Inflammatory macrophage (primary cell): ENCODE results near the gene IQGAP1.

Source experiments
- DNase-seq, 2 donors: peaks; one replicate each; pipeline ENCODE4 v3.0.0-alpha.2; 2020 to 2022
- total RNA-seq, 18 experiments: gene quantifications; one replicate each; lab custom pipeline; 2026; ENCODE audit warnings: mixed read lengths in 6 of 18, inconsistent platforms in 2 of 18; lab: John Stamatoyannopoulos, UW

IQGAP1 gene, protein sequence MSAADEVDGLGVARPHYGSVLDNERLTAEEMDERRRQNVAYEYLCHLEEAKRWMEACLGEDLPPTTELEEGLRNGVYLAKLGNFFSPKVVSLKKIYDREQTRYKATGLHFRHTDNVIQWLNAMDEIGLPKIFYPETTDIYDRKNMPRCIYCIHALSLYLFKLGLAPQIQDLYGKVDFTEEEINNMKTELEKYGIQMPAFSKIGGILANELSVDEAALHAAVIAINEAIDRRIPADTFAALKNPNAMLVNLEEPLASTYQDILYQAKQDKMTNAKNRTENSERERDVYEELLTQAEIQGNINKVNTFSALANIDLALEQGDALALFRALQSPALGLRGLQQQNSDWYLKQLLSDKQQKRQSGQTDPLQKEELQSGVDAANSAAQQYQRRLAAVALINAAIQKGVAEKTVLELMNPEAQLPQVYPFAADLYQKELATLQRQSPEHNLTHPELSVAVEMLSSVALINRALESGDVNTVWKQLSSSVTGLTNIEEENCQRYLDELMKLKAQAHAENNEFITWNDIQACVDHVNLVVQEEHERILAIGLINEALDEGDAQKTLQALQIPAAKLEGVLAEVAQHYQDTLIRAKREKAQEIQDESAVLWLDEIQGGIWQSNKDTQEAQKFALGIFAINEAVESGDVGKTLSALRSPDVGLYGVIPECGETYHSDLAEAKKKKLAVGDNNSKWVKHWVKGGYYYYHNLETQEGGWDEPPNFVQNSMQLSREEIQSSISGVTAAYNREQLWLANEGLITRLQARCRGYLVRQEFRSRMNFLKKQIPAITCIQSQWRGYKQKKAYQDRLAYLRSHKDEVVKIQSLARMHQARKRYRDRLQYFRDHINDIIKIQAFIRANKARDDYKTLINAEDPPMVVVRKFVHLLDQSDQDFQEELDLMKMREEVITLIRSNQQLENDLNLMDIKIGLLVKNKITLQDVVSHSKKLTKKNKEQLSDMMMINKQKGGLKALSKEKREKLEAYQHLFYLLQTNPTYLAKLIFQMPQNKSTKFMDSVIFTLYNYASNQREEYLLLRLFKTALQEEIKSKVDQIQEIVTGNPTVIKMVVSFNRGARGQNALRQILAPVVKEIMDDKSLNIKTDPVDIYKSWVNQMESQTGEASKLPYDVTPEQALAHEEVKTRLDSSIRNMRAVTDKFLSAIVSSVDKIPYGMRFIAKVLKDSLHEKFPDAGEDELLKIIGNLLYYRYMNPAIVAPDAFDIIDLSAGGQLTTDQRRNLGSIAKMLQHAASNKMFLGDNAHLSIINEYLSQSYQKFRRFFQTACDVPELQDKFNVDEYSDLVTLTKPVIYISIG (N-terminal part only)
- 756 to 1,803 (median 1,210) reads per million in 18 experiments for total RNA-seq

DNA sequence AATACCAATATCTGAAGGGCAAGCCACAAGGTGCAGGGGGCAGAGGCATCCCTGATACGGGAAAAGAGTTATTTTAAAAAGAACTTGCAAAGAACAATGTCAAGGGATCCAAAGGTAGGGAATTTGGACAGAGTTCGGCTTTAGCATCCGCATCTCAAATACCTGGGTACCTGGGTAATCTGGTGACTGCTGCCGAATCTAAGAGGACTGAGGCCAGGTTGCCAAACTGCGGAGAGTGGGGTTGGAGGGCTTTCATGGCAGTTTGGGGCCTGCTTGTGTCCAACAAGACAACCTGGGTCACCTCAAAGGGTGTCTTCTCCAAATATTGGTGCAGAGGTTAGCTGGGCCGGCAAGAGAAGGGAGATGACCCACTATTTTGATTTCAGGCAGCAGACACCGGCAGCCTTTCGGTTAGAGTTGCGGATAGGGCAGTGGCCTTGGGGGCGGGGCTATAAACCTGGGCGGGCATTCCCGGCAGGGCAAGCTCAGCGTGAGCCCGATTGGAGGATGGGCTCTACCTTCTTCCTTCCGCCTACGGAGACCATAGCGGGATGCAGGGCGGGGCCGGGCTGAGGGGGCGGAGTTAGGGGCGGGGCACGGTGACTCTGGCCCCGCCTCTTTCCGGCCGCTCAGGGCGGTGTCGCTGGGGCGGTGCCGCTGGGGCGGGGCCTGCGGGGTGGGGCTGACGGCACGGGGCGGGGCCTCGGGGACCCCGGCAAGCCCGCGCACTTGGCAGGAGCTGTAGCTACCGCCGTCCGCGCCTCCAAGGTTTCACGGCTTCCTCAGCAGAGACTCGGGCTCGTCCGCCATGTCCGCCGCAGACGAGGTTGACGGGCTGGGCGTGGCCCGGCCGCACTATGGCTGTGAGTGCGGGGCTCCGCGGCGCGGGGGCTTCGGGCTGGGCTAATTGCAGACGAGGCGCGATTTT, at the start of gene IQGAP1:
IQGAP1 (plus strand) TSS at position 709 of the 928 bp plus-strand sequence; CDS start at position 809, 100 bp downstream.
- peak; percentile 98 for DNase-seq

DNA sequence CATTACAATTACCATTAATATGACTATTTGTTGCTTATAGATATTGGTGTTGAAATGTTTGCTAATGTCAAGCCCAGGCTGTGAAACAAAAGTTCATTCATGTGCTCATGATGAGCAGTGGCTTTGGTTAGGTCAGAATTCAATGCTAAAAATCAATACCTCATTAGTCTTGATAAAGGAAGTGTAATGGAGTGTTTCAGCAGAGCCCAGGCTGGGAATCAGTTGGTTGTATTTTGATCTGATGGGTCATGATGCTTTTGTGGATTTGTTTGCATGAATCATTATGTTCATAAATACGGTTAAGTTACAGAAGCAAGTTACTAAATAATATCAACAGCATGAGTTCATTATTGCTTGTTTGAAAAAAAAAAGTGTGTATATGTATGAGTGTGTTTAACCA, 49.5 kb upstream of the IQGAP1 start:
- no peak for DNase-seq

DNA sequence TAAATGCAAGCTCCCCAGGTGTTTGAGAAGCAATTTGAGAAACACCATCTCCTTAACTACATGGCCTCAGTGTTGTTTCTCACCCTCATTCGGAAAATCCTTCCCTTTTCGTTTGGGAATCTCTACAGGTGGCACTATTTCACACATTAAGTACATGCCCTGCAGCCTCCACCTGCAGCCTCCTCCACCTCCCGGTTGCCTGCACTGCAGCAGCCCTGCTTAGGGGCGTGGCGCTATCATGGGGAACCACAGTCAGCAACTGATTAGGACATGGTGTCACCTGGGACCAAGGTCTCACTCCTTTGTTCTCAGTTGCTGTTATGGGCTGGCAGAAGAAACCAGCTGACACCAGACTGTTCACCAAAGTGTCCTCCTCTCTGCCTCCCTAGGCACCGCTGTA, 47.7 kb upstream of the IQGAP1 start:
- no peak for DNase-seq

DNA sequence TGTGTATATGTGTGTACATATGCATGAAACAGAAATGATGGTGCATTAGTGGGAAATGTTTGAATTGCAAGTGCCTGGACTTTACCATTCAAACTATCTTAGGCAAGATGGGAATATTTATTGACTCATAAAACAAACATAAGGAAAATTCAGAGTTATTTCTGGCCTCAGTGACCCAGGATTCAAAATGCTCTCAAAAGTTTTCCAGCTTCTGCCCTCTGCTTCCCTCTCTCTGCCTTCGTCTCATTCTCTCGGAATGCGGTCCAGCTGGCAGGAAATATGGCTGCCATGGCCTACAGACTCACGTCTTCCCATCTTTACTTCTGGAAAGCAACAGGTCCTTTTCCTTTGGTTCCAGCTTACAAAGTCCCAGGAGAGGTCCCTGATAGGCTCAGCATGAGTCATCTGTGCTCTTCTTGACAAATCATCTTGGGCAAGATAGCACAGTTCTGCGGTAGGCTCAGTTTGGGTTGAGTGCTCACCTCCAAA, 44.7 kb upstream of the IQGAP1 start:
- DNase-seq: peak in 1 of 2 donors; percentile 32

DNA sequence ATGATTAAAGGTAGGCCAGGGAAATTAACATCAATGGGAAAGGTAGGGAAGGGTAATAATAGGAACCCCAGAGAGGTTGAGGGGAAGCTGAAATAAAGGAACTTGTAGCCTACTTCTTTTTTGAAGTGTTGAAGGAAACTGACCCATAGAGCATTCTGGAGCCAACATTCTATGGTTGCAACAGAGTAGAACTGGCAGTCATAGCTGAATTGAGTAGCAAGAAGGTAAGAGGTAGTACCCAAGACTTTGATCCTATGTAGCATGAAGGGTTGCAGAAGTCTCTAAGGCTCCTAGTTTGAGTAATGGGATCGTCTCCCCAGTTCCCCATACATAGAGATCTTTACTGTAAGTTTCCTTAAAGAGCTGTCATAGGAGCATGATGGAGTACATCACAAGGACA, 43.4 kb upstream of the IQGAP1 start:
- DNase-seq: peak; percentile 70 to 79

DNA sequence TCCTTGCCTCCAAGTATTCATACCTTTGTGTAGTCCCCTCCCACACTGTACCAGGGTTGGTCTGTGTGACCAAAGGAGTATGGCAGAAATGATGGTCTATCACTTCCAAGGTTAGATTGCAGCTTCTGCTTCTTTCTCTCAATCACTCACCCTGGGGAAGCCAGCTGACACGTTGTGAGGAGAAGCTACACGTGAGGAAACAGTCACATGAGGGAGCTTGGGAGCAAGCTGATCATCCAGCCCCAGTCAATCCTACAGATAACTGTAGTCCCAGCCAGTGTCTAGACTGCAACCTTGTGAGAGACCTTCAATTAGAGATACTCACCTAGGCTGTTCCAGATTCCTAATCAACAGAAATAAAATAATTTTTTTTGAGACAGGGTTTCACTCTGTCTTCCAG, 42.2 kb upstream of the IQGAP1 start:
- peak; percentile 70 to 71 for DNase-seq

DNA sequence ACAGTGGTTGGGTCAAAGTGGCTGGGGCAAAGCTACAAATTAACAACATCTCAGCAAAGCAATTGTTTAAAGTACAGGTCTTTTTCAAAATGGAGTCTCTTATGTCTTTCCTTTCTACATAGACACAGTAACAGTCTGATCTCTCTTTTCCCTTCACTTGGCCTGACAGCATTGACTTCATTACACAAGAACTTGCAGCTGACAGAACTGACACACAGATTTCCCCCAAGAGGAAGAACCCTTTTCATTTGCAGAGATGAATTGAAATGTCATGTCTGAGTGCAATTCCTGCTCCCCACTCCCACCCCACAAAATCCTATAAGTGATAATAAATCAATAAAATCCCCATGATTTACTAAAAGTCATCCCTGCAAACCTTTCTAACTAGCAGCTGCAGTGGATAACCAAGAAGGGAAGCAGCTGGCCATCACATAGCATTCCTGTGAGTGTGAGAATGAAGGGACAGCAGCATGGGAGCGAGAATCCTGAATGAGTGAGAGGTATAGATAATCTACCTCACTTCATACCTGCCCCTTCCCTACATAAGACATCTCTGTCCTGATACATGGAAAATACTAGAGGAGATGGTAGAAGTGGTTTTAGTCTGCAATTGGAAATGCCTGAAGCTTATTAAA, 40.5 kb upstream of the IQGAP1 start:
- DNase-seq: peak; percentile 43 to 55

DNA sequence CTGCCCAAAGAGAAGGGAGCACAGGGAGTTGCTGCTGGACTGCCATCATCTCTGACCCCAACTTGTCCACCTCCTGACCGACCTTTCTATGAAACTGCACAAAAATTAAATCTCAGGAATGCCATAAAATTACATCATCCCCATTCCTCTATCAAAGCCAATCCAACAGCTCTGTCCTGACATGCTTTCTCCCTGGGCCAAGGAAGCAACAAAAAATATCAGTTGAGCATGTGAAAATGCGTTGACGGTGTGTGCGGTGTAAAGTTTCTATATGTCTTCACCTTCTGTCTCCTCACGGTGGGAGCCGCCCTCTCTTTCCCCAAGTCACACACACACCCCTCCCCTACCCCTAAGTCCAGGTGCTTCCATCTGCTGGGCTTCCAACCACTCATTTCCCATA, 39.6 kb upstream of the IQGAP1 start:
- DNase-seq: no peak

DNA sequence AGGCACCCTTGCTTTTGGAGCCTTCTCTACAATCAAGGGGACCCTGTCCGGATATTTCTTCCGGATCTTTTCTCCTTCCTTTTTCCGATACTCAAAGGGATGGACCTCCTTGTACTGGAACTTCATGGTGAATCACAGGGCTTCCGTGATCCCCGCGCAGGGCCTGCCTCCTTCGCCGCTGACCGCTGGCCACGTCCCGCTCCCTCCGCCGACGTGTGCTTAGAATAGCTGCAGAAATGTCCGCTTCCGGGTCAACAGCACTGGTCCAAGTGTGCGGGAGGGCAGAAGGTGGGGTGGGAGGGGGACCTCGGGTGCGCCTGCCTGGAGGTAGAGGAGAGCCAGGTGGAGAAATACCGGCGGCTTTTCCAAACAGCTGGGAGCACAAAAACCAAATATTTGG, 39.0 kb upstream of the IQGAP1 start:
- DNase-seq: no peak

DNA sequence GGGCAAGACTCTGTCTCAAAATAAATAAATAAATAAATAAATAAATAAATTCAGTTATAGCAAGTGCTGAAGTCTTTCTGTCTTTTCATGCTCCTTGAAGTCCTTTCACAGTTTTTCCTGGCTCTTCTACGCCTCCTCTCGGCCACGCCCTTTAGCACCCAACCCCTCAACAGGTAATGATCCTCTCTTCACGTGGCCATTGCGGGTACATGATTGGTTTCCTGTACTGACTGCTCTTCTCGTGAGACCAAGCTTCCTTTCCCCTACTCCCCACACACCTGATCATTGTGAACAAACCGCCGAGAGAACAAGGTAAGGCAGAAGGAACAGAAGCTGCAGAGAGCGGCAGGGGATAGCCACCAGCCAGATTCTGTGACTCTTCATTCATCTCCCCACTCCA, 38.2 kb upstream of the IQGAP1 start:
- DNase-seq: no peak

DNA sequence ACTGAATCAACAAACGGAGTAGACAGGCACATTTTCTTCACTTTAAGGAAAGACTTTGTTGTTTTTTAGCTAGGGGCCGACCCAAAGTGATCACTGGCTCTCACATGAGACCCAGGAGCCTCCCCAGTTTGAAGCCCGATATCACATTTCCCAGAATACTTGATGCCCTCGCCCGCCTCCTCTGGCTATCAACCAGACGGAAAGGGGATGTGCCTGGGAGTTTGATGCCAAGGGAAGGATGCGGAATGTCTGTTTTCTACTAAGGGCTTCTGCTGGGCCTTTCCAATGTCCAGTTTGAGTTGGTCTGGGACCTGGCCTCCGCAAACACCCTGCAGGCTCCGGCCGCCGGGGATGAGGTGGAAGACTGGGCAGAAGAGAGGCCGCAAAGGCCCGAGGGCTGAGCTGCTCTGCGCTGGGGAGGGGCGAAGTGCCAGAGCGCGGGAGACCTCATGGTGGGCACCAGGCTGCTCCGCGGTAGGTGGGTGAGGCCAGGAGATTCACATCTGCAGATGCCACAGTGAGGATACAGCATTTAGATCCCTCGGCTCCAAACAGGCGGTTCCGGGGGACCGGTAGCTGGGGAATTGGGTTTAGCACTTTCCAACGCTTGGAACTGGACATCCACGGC, 36.4 kb upstream of the IQGAP1 start:
- no peak for DNase-seq

DNA sequence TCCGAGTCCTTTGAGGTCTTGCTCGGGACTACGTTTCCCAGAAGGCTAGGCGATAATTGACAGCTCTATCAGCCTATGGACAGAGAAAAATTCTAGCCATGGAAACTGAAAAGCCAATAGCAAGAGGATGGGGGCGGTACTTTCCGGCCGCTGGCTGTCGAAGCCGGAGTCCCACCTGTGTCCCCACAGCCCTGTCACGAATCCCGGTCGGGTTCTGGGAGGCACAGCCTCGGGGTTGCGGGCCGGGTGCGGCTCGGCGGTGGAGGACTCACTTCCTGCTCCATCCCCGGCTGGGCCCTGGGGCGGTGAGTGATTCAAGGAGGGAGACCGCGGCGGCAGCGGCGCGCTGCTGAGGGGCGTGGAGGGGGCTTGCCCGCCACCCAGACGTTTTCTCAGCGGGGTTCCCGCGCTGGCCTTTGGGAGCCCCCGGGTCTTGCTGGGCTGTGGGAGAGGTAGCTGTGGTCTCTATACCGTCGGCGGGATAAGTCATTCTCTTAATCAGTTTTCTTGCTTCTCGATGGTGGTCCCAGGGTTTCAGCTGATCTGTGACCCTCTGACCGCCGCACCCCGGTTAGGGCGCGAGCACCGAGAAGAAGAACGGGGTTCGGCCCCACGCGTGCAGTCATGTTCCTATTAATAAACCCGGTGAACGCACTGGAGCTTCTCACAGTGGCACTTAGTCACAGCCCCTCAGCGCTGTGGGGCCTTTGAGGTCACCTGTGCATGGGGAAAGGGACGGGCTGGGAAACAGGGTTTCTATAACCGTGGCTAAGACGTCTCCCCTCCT, 35.7 kb upstream of the IQGAP1 start, which contains the start of gene ZNF774:
ZNF774 (plus strand) TSS at position 178 of the 787 bp plus-strand sequence. CDS start 2,377 bp downstream, outside the sequence.
- DNase-seq: peak; percentile 97 to 98

DNA sequence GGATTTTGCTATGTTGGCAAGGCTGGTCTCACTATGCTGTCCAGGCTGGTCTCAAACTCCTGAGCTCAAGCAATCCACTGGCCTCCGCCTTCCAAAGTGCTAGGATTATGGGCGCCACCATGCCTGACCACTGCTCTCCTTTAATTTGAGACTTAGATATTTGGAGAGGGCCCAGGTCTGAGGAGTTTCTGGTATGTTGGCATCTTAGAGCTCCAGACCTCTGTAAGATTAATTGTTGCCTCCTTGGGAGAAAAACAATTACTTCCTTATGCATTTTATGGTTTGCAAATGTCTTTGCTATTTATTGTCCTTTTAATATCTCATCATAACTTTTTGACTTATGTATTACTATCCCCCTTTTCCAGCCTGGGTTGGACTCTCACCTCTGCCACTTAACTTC, 33.1 kb upstream of the IQGAP1 start:
- DNase-seq: no peak

DNA sequence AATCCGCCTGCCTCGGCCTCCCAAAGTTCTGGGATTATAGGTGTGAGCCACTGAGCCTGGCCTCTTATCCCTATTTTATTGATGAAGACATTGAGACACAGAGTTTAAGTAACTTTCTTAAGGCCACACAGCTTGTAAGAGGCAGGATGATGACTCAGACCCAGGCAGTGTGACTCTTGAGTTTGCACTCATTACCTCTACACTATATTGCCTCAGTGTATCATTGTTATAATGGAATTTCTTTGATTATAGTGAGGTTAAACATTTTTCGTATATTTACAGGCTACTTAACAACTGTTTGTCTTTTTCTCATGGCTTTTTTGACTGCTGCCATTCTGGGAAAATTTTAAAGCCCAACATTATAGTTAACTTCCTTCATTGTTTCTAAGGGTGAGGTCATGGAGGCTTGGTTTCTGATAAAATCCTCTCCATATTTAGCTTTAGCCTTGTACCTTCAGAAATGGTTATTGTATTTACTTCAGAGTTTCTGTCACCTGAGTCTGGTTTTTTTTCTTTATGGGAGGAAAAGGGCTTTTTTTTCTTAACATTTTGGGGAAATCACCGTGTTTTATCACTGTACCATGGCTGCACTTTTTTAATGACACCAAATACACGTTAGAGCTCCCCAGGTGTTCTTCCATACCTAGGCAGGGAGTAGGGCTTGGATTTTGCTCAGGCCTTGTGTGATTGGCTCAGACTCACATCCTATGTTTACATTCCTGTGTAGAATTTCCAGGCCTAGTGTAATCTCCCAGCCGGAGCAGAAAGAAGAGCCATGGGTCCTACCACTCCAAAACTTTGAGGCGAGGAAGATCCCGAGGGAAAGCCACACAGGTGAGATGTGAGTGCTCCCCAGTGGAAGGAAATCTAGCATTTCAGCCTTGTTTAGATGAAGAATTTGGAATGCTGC, 29.7 kb upstream of the IQGAP1 start:
- peak; percentile 47 to 65 for DNase-seq

DNA sequence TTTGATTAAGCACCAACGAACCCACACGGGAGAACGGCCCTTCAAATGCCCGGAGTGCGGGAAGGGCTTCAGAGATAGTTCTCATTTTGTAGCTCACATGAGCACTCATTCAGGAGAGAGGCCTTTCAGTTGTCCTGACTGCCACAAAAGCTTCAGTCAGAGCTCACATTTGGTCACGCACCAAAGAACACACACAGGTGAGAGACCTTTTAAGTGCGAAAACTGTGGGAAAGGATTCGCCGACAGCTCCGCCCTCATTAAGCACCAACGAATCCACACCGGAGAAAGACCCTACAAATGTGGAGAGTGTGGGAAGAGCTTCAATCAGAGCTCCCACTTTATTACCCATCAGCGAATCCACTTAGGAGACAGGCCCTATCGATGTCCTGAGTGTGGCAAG, 27.3 kb upstream of the IQGAP1 start:
- no peak for DNase-seq

DNA sequence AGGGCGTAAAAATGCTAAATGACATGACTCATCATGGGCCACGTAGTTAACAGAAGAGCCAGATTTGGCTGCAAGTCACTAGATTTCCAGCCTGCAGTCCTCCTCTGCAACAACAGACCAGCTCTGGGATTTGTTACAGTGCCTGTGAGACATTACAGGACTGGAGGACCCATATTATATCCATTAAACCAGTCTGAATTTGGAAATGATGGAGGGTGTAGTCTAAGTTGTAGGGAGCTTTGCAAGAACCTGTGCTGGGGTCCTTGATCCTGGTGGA, 25.2 kb upstream of the IQGAP1 start:
- DNase-seq: peak; percentile 27 to 51

DNA sequence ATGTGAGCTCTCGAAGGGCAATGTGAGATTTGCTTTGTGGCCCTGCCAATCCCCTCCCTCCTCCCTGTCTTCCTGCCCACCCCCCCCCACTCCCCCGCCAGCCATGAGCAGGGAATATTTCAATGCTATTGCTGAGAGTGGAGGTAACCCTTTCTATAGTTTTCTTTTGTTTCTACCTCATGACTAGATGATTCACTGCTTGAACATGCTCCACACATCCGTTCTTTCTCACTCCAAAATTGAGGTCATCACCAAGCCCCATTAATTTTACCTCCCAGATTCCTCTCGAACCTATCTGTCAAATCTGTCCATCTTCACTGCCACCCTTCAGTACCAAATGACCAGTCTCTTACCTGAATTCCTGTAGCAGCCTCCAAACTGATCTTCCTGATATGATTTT, 23.8 kb upstream of the IQGAP1 start:
- no peak for DNase-seq

DNA sequence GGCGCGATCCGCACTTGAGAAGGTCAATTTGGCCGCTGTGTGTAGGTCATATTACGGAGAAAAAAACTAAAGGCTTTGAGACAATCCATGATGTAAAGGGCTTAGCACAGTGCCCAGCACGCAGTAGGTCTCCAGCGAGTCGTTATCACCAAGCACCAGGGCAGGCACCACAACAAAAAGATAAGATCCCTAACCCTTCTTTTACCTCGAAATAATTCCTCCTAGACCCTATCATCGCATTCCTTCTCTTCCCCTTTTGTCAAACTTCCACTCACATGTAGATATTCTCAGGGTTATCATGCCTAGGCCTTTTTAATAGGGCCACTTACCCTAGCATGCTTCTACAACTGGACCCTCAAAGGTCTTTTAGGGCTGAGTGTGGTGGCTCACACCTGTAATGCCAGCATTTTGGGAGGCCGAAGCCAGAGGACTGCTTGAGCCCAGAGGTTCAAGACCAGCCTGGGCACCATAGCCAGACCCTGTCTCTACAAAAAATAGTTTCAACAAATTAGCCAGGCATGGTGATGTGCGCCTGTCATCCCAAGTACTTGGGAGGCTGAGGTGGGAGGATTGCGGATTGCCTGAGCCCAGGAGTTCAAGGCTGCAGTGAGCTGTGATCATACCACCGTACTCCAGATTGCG, 22.5 kb upstream of the IQGAP1 start:
- DNase-seq: no peak
